Measurements from ENCODE around the gene CR1. TPM values are rescaled to one million over a fixed set of nuclear protein-coding genes. Genes with fewer than 3 reads are reported as not detected.

The CR1 gene
- total and polyA plus RNA-seq, 2 donors (not counting 3 experiments of a cell fraction or from before 2014, with no cell fraction given) = not detected

- dilution Hi-C loops (cut with MboI; ENCODE audit: extremely low pct_ligation_motif_present, low sequenced_read_pairs) = no loop called here
Observed at GRCh38 chr1:207497941-207498340, 2.0 kb downstream of the CR1 start.

More at GRCh38 chr1:207497941-207498340, 2.0 kb downstream of the CR1 start:
- TF ChIP-seq POLR2AphosphoS5 (IDR thresholded peaks at IDR 0.05; ENCODE audit: insufficient read depth, low read depth, low read length) (no peak), CTCF (IDR thresholded peaks at IDR 0.05; ENCODE audit: extremely low read depth in 1 of 2, insufficient read depth in 1 of 2, low read depth in 1 of 2, low read length in 2 of 2) (no peak), MAX (IDR thresholded peaks at IDR 0.05; ENCODE audit: insufficient read depth, insufficient read length) (no peak), EZH2 (IDR thresholded peaks at IDR 0.05; ENCODE audit: borderline replicate concordance, low read depth, low read length, severe bottlenecking) (no peak), JUN (IDR thresholded peaks at IDR 0.05; ENCODE audit: borderline replicate concordance, insufficient read depth, insufficient read length, low read depth) (no peak)
- POLR2A ChIA-PET = no interaction called here
- Histone ChIP-seq H3K4me1 (ENCODE audit: control insufficient read depth, extremely low read depth, insufficient read depth, low read length) (peaks cover 4% of the 10 kb centered on the region), H3K9me1 (replicated peaks; ENCODE audit: control insufficient read depth, extremely low read depth, insufficient read depth, low read length) (no peaks in the 10 kb centered on the region), H3K4me3 (replicated peaks in 1 of 3; ENCODE audit: insufficient read depth in 1 of 3, low read depth in 1 of 3, low read length in 3 of 3) (no peak overlapping the region), H3K79me2 (ENCODE audit: control insufficient read depth, insufficient read depth, low read length) (no peaks in the 10 kb centered on the region), H3K9ac (replicated peaks; ENCODE audit: extremely low read depth, insufficient read depth, low read length) (no peak overlapping the region), H3K4me2 (ENCODE audit: insufficient read depth, low read length) (no peak overlapping the region), H3K36me3 (ENCODE audit: control insufficient read depth in 2 of 2, extremely low read depth in 1 of 2, insufficient read depth in 2 of 2, low read length in 2 of 2) (no peaks in the 10 kb centered on the region), H3K9me3 (replicated peaks; ENCODE audit: control insufficient read depth, insufficient read depth, low read length) (no peaks in the 10 kb centered on the region), H3K27ac (ENCODE audit: insufficient read depth, low read depth, low read length) (no peak overlapping the region), H2AFZ (ENCODE audit: low read depth, low read length) (no peak overlapping the region), H4K20me1 (replicated peaks; ENCODE audit: control insufficient read depth, extremely low read depth, insufficient read depth, low read length) (no peaks in the 10 kb centered on the region), H3K27me3 (ENCODE audit: control insufficient read depth in 2 of 2, insufficient read depth in 2 of 2, low read length in 2 of 2) (peaks cover 49 to 53% of the 10 kb centered on the region in 2 experiments)
- FAIRE-seq = no peak
- BruUV-seq (replicated peaks) = no TSS peak
- DNase-seq (ENCODE audit: low read depth, low spot score) = no peak
- intact Hi-C loops (cut with micrococcal nuclease) = loop anchor here (2.0 to 5.0 kb wide), 4 partner anchors 93 to 766 kb away; no protein-coding TSS in a partner anchor
- CTCF ChIA-PET = interaction anchor here (1.3 to 3.4 kb wide), 4 partner anchors 414 to 772 kb away, joined by 4 to 35 read pairs (median 16); no protein-coding TSS in a partner anchor
